Activated CD8-positive, alpha-beta memory T cell treated with anti-CD3 and anti-CD28 coated beads for 24 hours (primary cell): Measurements from ENCODE around the gene MARS1.
A peak's percentile ranks its signal among the peaks of the same experiment; 100 is the strongest.

ENCODE experiments used
- DNase-seq: peaks from one replicate; pipeline ENCODE4 v3.0.0-alpha.2; 2020

MARS1 gene

GRCh38 chr12:57518920-57519795, 31.3 kb downstream of the MARS1 start:
- peak; percentile 73 for DNase-seq

- DNase-seq, result no peak
Measured at GRCh38 chr12:57519796-57520052, 31.9 kb downstream of the MARS1 start.

- peak; percentile 99 for DNase-seq
Measured at GRCh38 chr12:57520053-57520818, 32.4 kb downstream of the MARS1 start, which contains the start of gene DDIT3. Gene DDIT3 (minus strand): TSS chr12:57520514. CDS start chr12:57517406, 3,108 bp downstream.

- DNase-seq, result peak; percentile 73
Measured at GRCh38 chr12:57521525-57522010, 33.7 kb downstream of the MARS1 start.

- DNase-seq, result peak; percentile 95
Measured at GRCh38 chr12:57522011-57522886, 34.4 kb downstream of the MARS1 start, which contains the start of gene MBD6. Gene MBD6 (plus strand): TSS chr12:57522824. CDS start chr12:57524304, 1,480 bp downstream.

GRCh38 chr12:57522887-57523705, 35.2 kb downstream of the MARS1 start:
- peak; percentile 78 for DNase-seq

- DNase-seq, result no peak
Measured at GRCh38 chr12:57523706-57524614, 36.1 kb downstream of the MARS1 start.

GRCh38 chr12:57524814-57525614, 37.1 kb downstream of the MARS1 start:
- no peak for DNase-seq

- DNase-seq, result no peak
Measured at GRCh38 chr12:57525615-57526383, 37.9 kb downstream of the MARS1 start.

GRCh38 chr12:57526477-57527126, 38.7 kb downstream of the MARS1 start:
- DNase-seq, result no peak

- no peak for DNase-seq
Measured at GRCh38 chr12:57527184-57527583, 39.3 kb downstream of the MARS1 start.

GRCh38 chr12:57528176-57528575, 40.3 kb downstream of the MARS1 start:
- no peak for DNase-seq

- DNase-seq, result no peak
Measured at GRCh38 chr12:57528831-57529555, 41.1 kb downstream of the MARS1 start.

GRCh38 chr12:57529831-57530230, 42.0 kb downstream of the MARS1 start:
- DNase-seq, result no peak

- DNase-seq, result no peak
Measured at GRCh38 chr12:57530396-57531142, 42.7 kb downstream of the MARS1 start.

GRCh38 chr12:57531836-57532235, 44.0 kb downstream of the MARS1 start:
- DNase-seq, result no peak

- no peak for DNase-seq
Measured at GRCh38 chr12:57533108-57533507, 45.2 kb downstream of the MARS1 start.
